ENCODE measurements around the gene TMEM106C. TPM values are rescaled to one million over a fixed set of nuclear protein-coding genes. Genes with fewer than 3 reads are reported as not detected.

Gene TMEM106C
- total and polyA plus RNA-seq, 9 of the 15 experiments (the other 6 are each of a cell fraction or from before 2014, with no cell fraction given), result 37.6 to 183 (median 57.2) TPM

DNA sequence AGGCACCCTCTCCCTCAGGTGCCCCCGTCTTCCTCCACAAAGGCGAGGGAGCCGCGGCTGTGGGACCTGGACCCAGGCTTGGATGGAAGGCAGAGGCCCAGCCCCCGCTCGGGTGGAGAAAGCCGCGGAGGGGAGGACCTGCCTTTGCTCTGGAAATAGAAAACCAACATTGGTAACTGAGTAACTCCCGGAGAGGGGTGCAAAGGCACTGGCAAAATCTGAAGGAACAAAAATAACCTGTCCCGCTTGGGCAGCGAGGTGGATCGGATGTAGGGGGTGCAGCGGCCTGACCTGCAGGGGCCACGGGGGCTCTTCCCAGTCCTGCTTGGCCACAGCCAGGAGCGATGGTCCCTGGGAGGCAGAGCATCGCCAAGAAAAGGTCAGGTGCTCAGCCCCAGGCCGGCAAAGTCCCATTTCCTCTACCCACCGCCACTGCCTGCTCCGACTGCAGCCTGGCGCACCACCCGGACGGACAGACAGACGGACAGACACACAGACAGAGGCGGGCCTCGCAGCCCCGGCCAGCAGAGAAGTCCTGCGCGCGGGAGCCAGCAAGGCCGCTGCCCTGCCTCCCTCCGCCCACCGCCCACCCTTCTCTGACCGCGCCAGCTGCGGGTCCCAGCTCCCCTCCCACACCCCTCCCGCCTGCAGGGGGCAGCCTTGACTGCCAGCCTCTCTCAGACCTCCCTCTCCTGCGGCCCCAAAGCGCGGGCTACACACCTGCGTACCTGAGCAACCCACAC is 21.4 kb upstream of the TMEM106C start (continued):
- TF ChIP-seq, protein P1, sequence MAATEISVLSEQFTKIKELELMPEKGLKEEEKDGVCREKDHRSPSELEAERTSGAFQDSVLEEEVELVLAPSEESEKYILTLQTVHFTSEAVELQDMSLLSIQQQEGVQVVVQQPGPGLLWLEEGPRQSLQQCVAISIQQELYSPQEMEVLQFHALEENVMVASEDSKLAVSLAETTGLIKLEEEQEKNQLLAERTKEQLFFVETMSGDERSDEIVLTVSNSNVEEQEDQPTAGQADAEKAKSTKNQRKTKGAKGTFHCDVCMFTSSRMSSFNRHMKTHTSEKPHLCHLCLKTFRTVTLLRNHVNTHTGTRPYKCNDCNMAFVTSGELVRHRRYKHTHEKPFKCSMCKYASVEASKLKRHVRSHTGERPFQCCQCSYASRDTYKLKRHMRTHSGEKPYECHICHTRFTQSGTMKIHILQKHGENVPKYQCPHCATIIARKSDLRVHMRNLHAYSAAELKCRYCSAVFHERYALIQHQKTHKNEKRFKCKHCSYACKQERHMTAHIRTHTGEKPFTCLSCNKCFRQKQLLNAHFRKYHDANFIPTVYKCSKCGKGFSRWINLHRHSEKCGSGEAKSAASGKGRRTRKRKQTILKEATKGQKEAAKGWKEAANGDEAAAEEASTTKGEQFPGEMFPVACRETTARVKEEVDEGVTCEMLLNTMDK (IDR thresholded peaks at IDR 0.05; ENCODE audit: borderline replicate concordance, insufficient read depth, low read depth, low read length, poor library complexity, severe bottlenecking), result peak; percentile 62
- TF ChIP-seq, protein P2, sequence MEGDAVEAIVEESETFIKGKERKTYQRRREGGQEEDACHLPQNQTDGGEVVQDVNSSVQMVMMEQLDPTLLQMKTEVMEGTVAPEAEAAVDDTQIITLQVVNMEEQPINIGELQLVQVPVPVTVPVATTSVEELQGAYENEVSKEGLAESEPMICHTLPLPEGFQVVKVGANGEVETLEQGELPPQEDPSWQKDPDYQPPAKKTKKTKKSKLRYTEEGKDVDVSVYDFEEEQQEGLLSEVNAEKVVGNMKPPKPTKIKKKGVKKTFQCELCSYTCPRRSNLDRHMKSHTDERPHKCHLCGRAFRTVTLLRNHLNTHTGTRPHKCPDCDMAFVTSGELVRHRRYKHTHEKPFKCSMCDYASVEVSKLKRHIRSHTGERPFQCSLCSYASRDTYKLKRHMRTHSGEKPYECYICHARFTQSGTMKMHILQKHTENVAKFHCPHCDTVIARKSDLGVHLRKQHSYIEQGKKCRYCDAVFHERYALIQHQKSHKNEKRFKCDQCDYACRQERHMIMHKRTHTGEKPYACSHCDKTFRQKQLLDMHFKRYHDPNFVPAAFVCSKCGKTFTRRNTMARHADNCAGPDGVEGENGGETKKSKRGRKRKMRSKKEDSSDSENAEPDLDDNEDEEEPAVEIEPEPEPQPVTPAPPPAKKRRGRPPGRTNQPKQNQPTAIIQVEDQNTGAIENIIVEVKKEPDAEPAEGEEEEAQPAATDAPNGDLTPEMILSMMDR (IDR thresholded peaks at IDR 0.05 in 2 of 3, conservative IDR thresholded peaks at IDR 0.05 in 1 of 3; ENCODE audit: insufficient read depth in 2 of 3, low read depth in 1 of 3, low read length in 3 of 3), result peak; percentile 10 to 37 (median 32); a peak in 3 of 6 replicates
- TF ChIP-seq, protein P3, sequence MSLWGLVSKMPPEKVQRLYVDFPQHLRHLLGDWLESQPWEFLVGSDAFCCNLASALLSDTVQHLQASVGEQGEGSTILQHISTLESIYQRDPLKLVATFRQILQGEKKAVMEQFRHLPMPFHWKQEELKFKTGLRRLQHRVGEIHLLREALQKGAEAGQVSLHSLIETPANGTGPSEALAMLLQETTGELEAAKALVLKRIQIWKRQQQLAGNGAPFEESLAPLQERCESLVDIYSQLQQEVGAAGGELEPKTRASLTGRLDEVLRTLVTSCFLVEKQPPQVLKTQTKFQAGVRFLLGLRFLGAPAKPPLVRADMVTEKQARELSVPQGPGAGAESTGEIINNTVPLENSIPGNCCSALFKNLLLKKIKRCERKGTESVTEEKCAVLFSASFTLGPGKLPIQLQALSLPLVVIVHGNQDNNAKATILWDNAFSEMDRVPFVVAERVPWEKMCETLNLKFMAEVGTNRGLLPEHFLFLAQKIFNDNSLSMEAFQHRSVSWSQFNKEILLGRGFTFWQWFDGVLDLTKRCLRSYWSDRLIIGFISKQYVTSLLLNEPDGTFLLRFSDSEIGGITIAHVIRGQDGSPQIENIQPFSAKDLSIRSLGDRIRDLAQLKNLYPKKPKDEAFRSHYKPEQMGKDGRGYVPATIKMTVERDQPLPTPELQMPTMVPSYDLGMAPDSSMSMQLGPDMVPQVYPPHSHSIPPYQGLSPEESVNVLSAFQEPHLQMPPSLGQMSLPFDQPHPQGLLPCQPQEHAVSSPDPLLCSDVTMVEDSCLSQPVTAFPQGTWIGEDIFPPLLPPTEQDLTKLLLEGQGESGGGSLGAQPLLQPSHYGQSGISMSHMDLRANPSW (CRISPR knock-in tag; IDR thresholded peaks at IDR 0.05), result no peak
